Choroid plexus epithelial cell (primary cell): ENCODE data around the gene ENAM.

ENCODE experiments used
- DNase-seq: peaks from one replicate; pipeline ENCODE4 v3.0.0-alpha.2; 2010; ENCODE audit warnings: low read depth
- H3K4me3 ChIP-seq: 2 replicates; pipeline ENCODE4 v1.5.1; 2011; ENCODE audit warnings: low read depth, mild to moderate bottlenecking, control low read depth, low read length, moderate library complexity
- TF ChIP-seq, protein P1 (sequence below): conservative IDR thresholded peaks from 2 replicates; pipeline ENCODE4 v1.5.1; 2011; ENCODE audit warnings: low read depth, mild to moderate bottlenecking, control low read depth, inconsistent platforms, low read length, moderate library complexity

The ENAM gene

DNA sequence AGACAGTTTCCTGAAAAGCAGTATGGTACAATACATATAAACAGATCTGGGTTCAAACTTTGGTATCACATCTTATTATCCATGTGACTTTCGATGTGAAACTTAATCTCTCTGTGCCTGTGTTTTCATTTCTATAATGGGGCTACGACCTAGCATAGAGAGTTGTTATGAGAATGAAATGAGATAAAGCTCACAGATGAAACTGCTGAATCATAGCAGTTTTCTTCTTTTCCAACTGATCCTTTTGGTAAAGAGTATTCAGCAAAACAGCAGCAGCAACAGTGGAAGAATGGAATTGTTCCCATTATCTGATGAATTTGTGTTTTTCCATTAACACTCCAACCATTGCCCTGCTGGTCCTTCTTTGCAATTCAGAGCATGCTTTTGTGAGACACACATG, 20.2 kb upstream of the ENAM start:
- DNase-seq = no peak
- TF ChIP-seq, protein P1, sequence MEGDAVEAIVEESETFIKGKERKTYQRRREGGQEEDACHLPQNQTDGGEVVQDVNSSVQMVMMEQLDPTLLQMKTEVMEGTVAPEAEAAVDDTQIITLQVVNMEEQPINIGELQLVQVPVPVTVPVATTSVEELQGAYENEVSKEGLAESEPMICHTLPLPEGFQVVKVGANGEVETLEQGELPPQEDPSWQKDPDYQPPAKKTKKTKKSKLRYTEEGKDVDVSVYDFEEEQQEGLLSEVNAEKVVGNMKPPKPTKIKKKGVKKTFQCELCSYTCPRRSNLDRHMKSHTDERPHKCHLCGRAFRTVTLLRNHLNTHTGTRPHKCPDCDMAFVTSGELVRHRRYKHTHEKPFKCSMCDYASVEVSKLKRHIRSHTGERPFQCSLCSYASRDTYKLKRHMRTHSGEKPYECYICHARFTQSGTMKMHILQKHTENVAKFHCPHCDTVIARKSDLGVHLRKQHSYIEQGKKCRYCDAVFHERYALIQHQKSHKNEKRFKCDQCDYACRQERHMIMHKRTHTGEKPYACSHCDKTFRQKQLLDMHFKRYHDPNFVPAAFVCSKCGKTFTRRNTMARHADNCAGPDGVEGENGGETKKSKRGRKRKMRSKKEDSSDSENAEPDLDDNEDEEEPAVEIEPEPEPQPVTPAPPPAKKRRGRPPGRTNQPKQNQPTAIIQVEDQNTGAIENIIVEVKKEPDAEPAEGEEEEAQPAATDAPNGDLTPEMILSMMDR = no peak
- no peak overlapping the region for H3K4me3 ChIP-seq

DNA sequence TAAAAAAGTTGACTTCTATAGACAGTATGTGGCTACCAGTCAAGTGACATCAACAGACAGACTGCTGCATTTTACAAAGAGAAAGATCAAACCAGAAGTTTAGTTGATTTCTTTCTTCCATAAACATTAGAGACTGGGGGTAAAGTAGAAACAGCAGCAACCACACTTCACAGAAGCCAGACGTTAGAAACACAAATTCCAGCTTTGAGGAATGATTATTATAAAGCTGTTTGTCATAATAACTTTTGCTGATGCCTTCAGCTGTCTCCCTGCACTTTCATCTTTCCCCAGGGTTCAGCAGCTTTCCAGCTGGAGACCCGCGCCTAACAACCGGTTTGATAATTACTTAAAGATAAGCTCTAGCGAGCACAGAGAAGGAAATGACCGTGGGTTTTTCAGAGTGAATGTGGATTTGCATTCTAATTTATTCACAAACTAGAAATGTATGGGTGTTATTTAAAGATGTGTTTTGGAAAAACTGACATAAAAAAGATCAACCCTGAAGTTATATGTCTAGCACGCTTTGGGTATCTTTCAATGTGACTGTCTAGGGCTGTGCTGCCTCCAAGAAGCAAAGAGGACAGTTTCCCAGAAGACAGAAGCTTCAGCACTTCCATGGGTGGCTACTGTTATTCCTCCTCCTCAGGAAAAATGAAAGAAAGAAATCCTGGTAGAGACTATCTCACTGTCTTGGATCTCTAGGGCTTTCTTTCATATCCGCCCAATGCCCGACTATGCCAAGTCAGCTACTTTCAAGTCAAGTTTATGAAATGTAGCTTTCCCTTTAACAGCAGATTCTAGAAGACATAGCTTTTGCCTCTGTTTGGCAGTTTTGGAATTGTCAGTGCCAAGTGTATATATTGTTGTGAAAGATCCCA, 15.0 kb upstream of the ENAM start:
- peak overlapping the region; percentile 34 for H3K4me3 ChIP-seq
- peak; percentile 20 for DNase-seq
- TF ChIP-seq, protein P1 = no peak

DNA sequence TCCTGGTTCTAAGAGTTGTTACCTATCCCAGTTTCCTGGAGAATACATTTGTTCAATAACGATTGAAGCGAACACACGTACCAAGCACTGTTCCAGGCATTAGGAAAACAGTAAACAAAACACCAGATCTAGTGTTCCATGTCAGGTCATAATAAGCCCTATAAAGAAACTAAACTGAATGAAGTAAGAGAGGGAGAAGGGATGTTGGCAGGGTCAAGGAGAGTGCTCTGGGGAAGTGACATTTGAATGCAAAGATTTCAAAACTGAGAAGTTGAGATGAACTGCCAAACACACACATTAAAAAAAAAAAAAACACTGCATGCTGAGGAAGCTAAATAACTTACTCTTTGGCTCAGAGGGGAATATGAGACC, 14.4 kb upstream of the ENAM start:
- peak overlapping the region; percentile 6 for H3K4me3 ChIP-seq
- DNase-seq = no peak
- TF ChIP-seq, protein P1 = no peak

DNA sequence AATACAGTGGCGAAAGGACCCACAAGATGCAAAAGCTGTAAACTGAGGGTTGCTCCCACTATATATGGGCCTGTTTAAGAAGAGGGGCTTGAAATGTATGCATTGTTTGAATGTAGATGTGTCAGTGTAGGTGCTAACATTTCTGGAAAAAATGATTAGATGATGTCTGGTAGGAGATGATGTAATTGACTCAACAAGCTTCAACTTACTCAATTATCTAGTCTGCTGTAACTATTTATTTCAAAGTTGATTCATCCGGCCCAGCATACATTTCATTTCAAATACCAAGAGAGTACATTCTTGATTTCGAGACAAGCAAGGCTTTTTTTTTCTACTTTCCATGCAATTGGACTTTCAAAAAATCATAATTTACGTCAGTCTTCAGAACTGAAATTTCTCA, 9.3 kb upstream of the ENAM start:
- no peak overlapping the region for H3K4me3 ChIP-seq
- DNase-seq = no peak
- TF ChIP-seq, protein P1 = no peak

DNA sequence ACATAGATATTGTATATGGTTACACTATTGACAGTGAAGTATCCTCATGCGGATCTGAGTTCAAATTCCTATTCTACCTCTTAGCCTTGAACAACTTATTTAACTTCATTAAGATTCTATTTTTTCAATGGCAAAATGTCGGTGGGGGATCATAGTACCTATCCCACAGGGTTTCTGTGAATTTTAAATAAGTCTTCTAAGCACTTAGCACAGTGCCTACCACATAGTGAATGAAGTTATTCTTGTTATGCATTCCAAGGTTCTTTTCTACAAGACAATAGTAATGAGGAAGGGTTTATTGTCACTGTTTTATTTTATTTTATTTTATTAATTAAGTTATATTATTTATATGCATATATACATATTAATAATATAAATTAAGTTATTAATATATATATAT, 8.8 kb upstream of the ENAM start:
- no peak overlapping the region for H3K4me3 ChIP-seq
- TF ChIP-seq, protein P1 = no peak
- DNase-seq = no peak

DNA sequence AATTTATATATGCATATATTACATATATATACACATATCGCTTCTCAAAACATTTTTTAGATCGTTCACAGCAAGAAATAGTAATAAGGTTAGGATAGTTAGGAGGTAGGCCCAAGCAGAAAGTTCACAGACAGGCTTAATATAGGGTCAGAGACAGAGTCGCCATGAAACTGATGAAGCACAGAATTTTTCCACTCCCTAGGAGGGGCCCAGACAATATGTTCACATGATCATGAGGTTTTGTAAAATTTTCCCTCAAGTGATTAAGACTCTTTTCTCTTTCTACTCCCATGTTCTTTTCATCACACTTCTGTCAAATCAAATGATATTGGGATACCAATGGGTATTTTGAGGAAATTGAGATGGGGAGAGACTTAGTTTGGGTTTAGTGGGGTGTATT, 5.2 kb upstream of the ENAM start:
- no peak for DNase-seq
- no peak overlapping the region for H3K4me3 ChIP-seq
- TF ChIP-seq, protein P1 = no peak

DNA sequence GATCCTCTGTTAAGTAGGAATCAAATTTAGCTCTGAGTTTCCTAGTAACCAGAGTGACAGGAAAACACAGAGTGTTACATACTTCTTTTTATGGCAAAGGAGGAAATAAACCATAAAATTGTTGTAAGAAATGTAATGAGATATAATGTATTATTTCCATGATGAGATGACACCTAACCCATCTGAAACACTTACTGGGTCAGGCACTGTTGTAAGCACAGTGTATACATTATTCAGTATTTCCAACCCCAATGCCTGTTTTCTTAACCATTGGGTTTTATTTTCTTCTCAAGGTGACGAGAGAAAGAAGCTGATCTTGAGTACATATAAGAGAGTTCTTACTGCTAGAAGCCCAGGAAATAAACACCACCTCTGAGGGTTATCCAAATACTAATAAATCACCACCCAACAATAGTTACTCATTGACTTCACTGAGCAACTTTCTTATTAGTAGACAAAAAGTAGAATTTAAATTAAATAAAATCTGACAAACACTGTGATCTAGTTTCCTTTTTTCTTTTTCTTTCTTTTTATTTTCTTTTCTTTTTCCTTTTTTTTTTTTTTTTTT, 4.2 kb upstream of the ENAM start:
- TF ChIP-seq, protein P1 = no peak
- H3K4me3 ChIP-seq = no peak overlapping the region
- no peak for DNase-seq
